Stimulated activated CD8-positive, alpha-beta memory T cell treated with anti-CD3 and anti-CD28 coated beads, Interleukin-15, amount 100 ng/mL, for 48 hours (primary cell): ENCODE measurements around the gene RIT2.
"Not testable (repeated sequence)": the region's sequence is repeated elsewhere in the genome, so short reads cannot be mapped to it uniquely, and the experiment has no call there.

ENCODE experiments used
- DNase-seq, 2 donors: peaks; one replicate each; pipeline ENCODE4 v3.0.0-alpha.2; 2020; ENCODE audit warnings: low read depth in 2 of 2

RIT2 gene

DNA sequence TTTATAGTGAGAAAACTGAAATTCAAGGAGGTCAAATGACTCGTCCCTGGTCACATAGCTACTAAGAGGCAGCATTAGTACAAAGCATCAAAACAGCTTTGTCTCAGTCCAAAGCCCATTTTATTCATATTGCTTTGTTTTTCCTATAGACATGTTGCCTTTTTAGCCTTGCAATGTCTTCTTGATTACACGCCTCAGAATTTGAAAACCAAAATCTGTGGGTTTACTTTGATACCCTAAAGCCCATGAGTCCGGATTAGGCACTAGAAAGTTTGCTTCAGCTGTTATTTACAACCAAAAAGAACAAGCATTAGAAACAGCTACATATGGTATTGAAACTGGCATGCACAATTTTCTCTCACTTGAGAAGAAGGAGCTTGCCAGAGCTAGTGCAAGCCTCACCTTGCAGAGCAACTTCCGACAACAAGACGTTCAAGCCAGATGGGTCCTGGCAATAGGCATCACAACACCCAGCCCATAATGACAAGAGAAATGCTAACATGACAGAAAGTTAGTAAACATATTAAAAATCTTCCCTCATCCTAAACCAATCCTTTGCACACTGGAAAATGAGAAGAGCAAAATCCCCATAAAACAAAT, 276.8 kb downstream of the RIT2 start:
- DNase-seq = no peak

DNA sequence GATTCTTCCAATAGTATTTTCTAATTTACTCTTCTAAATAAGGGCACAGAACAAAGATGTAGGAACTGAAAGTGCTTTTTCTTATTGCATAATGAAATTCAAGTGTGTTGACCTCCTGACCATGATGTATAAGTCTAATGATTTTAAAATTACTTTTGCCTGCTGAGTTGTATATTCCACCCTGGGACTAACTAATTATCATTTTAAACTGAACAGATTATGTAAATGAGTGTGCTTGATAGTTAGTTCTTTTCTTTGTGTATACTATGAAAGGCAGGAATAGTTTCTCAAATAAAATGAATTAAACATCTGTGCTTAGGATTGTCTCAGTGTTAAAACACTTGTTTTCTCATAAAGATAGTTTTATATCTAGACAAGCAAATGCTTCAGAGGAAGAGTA, 284.5 kb downstream of the RIT2 start:
- no peak for DNase-seq

DNA sequence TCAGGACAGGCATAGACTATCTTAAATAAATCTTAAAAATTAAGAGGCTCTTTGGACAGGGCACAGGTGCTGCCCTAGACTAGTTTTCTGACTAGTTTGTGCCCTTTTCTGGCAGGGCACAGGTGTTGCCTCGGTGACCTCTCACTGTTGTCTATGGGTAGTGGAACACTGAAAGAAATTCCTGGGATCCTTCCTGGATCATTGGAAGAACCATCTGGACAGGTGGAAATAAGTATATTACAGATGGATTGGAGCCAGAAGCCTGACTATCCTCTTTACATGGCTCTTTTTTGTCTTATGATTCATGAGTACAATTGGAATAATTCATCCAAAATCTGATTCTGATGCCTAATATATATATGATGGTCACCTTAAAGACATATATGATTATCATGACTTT, 286.6 kb downstream of the RIT2 start:
- no peak for DNase-seq

DNA sequence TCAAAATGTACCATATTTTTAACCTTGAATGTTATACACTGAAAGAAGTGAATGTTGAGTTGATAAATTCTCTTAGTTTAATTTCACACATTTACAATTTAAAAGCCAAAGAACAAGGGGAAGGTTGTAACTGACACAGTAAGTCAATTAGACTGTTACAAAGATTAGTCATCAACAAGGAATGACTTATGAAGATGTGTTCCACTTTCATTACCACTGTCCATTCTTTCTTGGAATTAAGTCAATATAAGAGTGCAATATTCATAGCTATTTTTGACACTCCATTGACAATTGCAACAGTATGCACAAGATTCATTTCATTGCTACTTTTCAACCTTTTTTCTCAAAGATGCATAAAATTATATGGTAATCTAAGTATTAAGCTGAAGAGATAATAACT, 291.3 kb downstream of the RIT2 start:
- DNase-seq = no peak

GRCh38 chr18:42822711-42823110, 292.8 kb downstream of the RIT2 start:
- DNase-seq = no peak

GRCh38 chr18:42821492-42821891, 294.0 kb downstream of the RIT2 start:
- DNase-seq = no peak

DNA sequence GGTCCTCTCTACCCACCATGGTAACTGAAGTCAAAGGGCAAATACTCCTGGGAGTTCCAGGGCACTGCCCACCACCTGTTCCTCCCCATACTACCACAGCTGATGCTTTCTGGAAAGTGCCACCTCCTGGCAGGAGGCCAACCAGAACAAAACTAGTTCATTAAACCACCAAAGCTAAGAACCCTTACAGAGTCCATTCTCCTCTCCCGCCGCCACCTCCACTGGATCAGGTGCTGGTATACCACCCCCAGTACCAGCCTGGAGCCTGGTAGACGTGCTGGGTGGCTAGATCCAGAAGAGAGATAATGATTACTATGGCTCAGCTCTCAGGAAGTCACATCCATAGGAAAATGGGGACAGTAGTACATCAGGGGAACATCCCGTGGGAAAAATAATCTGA, 300.9 kb downstream of the RIT2 start:
- no peak for DNase-seq

DNA sequence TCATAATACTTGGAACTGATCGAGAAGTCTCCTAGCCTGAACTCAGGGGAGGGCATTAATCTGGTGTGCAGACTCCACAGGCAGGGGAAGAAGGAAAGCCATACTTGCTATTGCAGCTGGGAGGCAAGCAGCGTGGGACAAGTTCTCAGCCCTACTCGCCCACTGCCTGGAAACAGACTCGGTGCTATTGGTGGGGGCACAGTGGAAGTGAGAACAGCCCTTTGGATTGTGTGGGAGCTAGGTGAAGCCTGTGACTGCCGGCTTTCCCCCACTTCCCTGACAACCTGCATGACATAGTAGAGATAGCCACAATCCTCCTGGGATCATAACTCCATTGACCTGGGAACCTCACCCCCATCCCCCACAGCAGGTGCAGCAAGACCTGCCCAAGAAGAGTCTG, 301.3 kb downstream of the RIT2 start:
- DNase-seq = no peak

- DNase-seq = no peak
Observed at GRCh38 chr18:42813570-42813969, 301.9 kb downstream of the RIT2 start.

DNA sequence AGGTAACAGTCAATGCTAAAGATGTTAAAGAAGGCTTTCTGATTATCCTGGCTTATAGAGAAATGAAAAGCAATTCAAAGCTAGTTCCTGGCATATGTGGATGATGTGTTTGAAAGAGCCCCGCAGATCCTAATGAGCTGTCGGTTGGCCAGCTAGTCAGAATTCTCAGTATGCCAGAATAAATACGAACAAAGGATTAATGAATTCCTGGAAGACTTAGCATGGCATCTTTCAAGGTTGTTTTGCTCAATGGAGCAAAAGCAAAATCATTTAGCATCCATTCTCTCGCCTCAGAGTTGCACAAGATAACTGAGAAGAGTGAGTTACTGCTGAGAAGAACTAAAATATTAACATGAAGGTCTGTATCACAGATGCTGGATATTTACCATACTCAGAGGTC, 307.6 kb downstream of the RIT2 start:
- DNase-seq = no peak

DNA sequence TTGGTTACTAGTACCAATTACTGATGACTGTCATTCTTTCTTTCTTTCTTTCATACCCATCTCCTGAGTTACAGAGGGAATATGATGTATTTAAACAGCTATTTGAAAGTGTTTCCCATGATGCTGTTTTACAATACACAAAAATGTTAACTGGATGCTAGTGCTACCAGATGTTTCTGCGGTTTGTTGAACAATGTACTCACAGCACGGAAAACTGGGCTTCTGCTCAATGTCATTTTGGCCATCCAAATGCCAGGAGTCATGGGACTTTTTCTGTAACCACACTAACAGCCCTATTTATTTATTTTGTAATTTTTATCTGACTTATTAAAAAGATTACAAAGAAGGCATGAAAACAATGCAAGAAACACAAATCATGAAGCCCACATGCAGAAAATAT, 313.8 kb downstream of the RIT2 start:
- DNase-seq = no peak

GRCh38 chr18:42798606-42799170, 316.8 kb downstream of the RIT2 start:
- DNase-seq = no peak

GRCh38 chr18:42795213-42795789, 320.2 kb downstream of the RIT2 start:
- not testable (repeated sequence) for DNase-seq

DNA sequence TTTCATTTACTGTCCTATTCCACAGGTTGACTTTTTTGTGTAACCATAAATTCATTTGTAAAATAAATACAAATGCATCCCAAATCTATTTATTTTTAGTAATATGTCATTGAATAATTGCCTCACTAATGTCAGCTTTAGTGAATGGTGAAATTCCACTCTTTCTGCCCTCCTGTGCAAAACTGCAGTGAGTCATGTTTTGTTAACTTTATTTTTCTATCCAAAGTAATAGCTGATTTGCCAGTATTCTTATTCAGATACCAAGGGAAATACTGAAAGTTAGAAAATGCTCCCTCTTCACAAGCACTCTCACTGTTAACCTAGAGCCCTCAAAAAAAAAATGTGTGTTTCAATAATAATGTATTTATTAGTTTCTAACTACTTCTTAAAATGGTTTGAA, 322.8 kb downstream of the RIT2 start:
- no peak for DNase-seq

DNA sequence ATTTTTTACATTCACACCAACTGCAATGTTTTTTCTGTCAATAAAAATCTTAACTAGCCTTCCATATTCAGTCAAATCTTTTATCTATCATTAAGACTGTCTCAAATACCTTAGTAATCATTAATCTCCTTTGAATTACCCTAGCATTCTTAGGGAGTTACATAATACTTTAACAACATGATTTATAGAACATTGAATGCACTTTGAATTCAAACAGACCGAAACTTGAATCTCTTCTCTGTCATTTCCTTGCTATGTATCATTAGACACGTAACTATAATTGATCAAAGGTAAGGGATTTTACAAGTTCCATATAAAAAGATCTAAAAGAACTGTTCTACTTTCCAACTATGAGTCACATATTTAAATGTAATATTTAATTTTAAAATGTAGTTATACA, 330.9 kb downstream of the RIT2 start:
- no peak for DNase-seq

DNA sequence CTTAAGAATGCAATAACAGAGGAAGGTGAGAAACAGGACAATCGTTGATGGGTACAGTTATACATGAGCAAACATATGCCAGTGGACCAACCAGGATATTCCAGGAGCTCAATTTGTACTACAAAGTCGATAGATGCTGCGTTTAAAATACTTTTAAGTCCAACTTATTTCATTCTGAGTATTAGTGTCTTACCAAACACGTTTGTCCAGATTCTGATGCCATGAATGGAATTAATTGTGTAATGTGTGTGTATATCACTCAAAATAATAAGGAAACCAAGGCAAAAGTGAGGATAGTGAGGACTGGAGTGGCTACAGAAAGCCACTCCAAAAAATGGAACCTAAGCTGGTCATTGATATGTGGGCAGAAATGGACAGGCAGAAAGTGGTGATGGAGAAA, 332.6 kb downstream of the RIT2 start:
- DNase-seq = no peak

DNA sequence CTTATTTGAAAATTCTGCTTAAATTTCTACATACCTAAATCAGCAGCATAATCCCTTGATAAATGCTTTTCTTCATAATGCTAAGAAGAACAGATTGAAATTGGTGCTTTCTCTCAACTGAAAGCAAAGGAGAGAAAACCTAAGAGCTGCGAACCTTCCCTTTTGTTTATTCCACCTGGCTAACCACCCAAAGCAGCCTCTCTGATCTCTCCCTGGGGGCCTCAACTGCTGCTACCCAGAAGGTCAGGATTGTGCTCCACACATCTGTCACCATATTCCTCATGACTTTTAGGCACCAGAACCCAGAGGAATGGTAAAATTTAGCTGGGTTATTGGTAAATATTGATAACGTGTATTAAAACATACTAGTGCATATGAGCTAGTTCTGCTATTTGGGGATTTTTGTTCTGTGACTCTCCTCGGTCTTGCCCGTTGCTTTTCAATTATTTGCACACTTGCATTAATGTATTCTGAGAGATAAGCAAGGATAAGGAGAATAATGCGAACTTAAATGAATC, 334.1 kb downstream of the RIT2 start:
- no peak for DNase-seq

DNA sequence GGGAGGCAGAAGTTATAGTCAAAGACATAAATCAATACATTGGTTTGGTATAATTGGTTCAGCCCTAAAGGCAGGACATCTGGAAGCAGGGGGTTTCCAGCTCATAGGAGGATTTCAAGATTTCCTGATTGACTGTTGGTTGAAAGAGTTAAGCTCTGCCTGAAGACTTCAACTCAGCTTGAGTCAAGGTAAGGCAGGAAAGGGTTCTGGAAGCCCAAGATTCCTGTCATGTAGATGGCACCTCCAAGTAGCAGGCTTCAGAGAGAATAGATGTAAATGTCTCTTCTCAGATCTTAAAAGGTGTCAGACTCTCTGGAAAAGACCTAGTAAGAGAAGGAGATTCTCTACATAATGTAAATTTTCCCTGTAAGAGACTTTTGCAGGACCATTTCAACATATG, 335.3 kb downstream of the RIT2 start:
- DNase-seq = no peak

DNA sequence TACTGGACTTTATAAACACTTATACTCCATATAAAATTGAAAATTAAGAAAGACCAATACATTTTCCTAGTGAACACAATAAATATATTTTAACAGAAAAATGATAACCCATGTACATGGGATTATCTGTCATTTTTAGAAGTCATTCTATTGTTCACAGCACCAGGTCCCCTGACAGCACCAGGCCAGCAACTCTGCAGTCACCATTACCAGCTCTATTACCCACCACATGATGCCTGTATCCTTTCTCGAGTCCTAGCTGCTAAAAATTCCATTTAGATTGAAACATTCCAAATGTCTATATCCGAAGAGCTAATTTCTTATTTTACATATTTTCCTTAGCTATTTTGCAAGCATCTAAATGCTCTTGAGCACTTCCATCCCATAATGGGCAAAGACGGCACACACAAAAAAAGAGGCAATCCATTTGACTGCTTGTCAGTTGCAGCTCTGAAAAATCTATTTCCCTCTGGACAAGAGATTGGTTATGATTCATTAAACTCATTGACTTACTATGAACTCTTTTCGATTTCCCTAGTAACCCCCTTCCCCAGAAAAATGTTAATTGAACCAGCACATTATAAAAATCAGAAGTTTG, 336.9 kb downstream of the RIT2 start:
- DNase-seq = no peak

DNA sequence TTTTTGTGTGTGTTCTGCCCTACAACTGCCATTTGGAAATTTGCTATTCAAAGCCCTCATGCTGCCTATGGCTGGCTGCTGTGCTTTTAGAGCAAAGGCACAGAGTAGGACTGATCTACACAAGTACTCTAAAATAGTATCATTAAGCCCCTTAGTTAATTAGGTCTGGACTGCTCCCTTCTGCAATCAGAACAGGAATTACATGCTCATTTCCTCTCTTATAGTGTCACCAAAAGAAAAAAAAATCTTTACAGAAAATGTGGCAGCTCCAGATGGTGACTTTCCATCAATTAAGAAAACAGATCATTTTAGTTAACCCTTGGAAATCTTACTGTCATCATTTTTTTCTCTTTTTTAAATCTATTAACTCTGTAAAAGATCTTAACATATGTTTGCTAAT, 337.5 kb downstream of the RIT2 start:
- no peak for DNase-seq

GRCh38 chr18:42773870-42774269, 341.6 kb downstream of the RIT2 start:
- no peak for DNase-seq

DNA sequence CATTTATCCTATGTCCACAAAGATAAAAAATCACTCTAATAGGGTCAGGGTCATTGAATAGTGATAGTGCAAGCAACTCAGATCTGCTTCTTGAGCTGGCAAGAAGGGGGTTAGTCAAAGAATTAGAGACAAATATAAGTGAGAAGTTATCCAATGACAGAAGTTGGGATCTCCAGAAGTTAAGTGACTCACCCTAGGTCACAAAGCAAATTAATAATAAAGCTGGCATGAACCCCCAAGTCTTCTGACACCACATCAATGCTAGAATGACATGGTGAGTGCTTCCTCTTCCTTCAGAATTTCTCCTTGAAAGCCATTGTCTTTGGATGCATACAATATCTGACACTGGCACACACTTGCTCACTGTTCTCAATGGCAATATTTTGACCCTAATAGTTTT, 343.5 kb downstream of the RIT2 start:
- DNase-seq = no peak

DNA sequence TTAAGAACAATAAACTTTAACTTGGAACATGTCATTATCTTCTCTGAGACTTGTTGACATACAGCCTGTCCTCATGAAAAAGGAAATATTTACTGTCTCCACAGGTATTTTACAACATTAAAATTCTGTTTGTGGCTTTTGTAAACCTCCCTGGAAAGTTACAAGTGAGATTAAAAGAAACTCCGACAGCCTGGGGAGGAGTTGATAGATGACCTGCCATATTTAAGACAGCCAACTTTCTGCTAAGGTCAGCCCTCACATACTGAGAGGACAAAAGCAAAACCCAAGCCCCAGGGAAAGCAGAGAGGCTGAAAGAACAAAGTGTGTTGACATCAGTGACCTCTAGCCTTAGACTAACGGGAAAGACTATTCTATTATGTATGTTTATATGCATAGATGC, 350.2 kb downstream of the RIT2 start:
- DNase-seq = no peak
